PFSK-1 (cell line): ENCODE measurements around the gene SLC26A8.

ENCODE experiments used
- FOXP2 ChIP-seq: optimal IDR thresholded peaks from 2 replicates; pipeline ENCODE3; 2011; ENCODE audit warnings: borderline replicate concordance, control low read depth, inconsistent platforms; ENCODE audit not compliant: insufficient read depth; ENCODE audit errors: extremely low read length, extremely low read depth
- POLR2AphosphoS5 ChIP-seq: IDR thresholded peaks from 2 replicates; pipeline ENCODE4 v1.6.1; 2012; ENCODE audit warnings: low read depth, mild to moderate bottlenecking, control low read depth, low read length, moderate library complexity
- SIN3A ChIP-seq: IDR thresholded peaks from 2 replicates; pipeline ENCODE4 v1.6.1; 2012; ENCODE audit warnings: mild to moderate bottlenecking, low read length, moderate library complexity, borderline replicate concordance; ENCODE audit not compliant: insufficient read depth
- TAF1 ChIP-seq: IDR thresholded peaks from 2 replicates; pipeline ENCODE4 v1.6.1; 2012; ENCODE audit warnings: low read length, control low read depth, borderline replicate concordance; ENCODE audit not compliant: insufficient read depth
- TF ChIP-seq, protein P1 (sequence below), 2 experiments: IDR thresholded peaks; 2 replicates each; pipeline versions ENCODE4 v1.6.1 to v1.8.0; 2011 to 2012; ENCODE audit warnings: low read depth in 2 of 2, low read length in 2 of 2, control low read depth in 1 of 2, inconsistent platforms in 1 of 2, mild to moderate bottlenecking in 1 of 2, moderate library complexity in 1 of 2; ENCODE audit not compliant: insufficient read depth in 1 of 2

SLC26A8 gene

DNA sequence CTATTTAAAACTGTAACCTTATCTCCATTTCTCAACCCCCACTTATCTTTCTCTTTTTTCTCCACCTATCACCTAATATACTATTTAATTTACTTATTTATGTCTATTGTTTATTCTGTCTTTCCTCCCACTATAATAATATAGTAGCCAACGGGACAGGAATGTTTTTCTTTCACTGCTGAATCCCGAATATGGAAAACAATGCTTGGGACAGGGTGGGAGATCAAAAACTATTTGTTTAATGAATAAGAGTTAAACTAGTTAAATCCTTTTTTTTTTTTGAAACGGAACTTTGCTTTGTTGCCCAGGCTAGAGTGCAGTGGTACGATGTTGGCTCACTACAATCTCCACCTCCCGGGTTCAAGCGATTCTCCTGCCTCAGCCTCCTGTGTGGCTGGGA lies 109.9 kb downstream of the SLC26A8 start:
- no peak for TF ChIP-seq FOXP2
- TF ChIP-seq, protein P1, sequence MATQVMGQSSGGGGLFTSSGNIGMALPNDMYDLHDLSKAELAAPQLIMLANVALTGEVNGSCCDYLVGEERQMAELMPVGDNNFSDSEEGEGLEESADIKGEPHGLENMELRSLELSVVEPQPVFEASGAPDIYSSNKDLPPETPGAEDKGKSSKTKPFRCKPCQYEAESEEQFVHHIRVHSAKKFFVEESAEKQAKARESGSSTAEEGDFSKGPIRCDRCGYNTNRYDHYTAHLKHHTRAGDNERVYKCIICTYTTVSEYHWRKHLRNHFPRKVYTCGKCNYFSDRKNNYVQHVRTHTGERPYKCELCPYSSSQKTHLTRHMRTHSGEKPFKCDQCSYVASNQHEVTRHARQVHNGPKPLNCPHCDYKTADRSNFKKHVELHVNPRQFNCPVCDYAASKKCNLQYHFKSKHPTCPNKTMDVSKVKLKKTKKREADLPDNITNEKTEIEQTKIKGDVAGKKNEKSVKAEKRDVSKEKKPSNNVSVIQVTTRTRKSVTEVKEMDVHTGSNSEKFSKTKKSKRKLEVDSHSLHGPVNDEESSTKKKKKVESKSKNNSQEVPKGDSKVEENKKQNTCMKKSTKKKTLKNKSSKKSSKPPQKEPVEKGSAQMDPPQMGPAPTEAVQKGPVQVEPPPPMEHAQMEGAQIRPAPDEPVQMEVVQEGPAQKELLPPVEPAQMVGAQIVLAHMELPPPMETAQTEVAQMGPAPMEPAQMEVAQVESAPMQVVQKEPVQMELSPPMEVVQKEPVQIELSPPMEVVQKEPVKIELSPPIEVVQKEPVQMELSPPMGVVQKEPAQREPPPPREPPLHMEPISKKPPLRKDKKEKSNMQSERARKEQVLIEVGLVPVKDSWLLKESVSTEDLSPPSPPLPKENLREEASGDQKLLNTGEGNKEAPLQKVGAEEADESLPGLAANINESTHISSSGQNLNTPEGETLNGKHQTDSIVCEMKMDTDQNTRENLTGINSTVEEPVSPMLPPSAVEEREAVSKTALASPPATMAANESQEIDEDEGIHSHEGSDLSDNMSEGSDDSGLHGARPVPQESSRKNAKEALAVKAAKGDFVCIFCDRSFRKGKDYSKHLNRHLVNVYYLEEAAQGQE (IDR thresholded peaks at IDR 0.05; ENCODE audit: insufficient read depth in 1 of 2, low read depth in 2 of 2, low read length in 2 of 2) = no peak
- no peak for TF ChIP-seq POLR2AphosphoS5
- TF ChIP-seq SIN3A = no peak
- TF ChIP-seq TAF1 = no peak

DNA sequence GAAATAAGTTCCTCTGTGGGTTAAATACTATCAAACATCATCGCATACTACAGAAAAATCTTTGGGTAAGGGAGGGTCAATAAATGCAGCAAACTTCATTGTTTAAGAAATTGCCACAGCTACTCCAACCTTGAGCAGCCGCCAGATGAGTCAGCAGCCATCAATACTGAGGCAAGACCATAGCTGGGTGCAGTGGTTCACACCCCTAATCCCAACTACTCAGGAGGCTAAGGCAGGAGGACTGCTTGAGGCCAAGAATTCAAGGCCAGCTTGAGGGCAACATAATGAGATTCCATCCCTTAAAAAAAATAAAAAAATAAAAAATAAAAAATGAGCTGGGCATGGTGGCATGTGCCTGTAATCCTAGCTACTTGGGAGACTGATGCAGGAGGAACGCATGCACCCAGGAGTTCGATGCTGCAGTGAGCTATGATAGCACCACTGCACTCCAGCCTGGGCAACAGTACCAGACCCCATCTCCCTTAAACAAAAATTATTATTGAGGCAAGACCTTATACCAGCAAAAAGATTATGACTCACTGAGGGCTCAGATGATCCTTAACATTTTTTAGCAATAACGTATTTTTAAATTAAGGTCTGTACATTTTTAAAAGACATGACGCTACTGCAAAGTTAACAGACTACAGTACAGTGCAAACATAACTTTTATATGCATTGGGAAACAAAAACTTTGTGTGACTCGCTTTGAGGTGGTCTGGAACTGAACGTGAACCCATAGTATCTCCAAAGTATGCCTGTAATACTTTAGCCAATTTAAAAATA lies 112.4 kb downstream of the SLC26A8 start:
- TF ChIP-seq, protein P1 (IDR thresholded peaks at IDR 0.05; ENCODE audit: insufficient read depth in 1 of 2, low read depth in 2 of 2, low read length in 2 of 2) = no peak
- no peak for TF ChIP-seq SIN3A
- TF ChIP-seq POLR2AphosphoS5 = no peak
- TF ChIP-seq TAF1 = no peak
- TF ChIP-seq FOXP2 = no peak

DNA sequence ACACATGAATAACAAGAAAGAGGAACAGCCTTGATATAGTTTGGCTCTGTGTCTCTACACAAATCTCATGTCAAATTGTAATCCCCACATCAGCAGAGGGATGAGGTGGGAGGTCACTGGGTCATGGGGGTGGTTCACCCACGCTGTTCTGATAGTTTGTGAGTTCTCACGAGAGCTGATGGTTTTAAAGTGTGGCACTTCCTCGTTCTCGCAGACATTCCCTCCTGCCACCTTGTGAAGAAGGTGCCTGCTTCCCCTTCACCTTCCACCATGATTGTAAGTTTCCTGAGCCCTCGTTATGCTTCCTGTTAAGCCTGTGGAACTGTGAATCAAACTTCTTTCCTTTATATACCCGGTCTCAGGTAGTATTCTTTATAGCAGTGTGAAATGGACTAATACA lies 116.7 kb downstream of the SLC26A8 start:
- no peak for TF ChIP-seq POLR2AphosphoS5
- TF ChIP-seq FOXP2 = no peak
- TF ChIP-seq TAF1 = no peak
- no peak for TF ChIP-seq SIN3A
- TF ChIP-seq, protein P1 (IDR thresholded peaks at IDR 0.05; ENCODE audit: insufficient read depth in 1 of 2, low read depth in 2 of 2, low read length in 2 of 2) = no peak

DNA sequence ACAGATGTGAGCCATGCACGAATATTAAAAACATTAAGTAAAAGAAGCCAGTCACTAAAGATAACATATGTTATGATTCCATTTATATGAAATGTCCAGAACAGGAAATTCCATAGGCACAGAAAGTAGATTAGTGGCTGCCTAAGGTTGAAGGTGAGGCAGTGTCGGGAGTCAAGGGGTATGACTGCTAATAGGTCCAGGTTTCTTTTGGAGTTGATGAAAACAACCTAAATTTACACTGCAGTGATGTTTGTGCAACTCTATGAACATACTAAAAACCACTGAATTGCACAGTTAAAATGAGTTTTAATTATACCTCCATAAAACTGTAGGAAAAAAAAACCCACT lies 118.0 kb downstream of the SLC26A8 start:
- TF ChIP-seq TAF1 (no peak), FOXP2 (no peak), POLR2AphosphoS5 (no peak), SIN3A (no peak)
- TF ChIP-seq, protein P1 (IDR thresholded peaks at IDR 0.05; ENCODE audit: insufficient read depth in 1 of 2, low read depth in 2 of 2, low read length in 2 of 2) = no peak
